ENCODE results near the gene PARD3. TPM values are rescaled to one million over a fixed set of nuclear protein-coding genes. Genes with fewer than 3 reads are reported as not detected.

Gene PARD3
- total and polyA plus RNA-seq, 10 of the 15 experiments (the other 5 are each of a cell fraction or from before 2014, with no cell fraction given): 2.6 to 43.1 (median 13.9) TPM

GRCh38 chr10:34195364-34196057 lies 619.6 kb downstream of the PARD3 start:
- RAD21 ChIA-PET (ENCODE audit: unreplicated experiment): interaction anchor here (0.7 to 2.9 kb wide), 5 partner anchors 11 to 863 kb away, joined by 3 to 11 read pairs (median 6); no protein-coding TSS in a partner anchor
- CTCF ChIA-PET: interaction anchor here (1.3 kb wide), 2 partner anchors 12 to 24 kb away, joined by 3 read pairs; no protein-coding TSS in a partner anchor

More at GRCh38 chr10:34195364-34196057, 619.6 kb downstream of the PARD3 start:
- Histone ChIP-seq H3K4me3 (no peak overlapping the region), H3K27me3 (replicated peaks in 1 of 2; ENCODE audit: control insufficient read depth in 2 of 2, insufficient read depth in 2 of 2, low read length in 1 of 2) (no peaks in the 10 kb centered on the region), H4K20me1 (ENCODE audit: control insufficient read depth, insufficient read depth) (no peaks in the 10 kb centered on the region), H3K4me1 (ENCODE audit: control insufficient read depth, insufficient read depth, low read length) (no peaks in the 10 kb centered on the region), H3K9me3 (replicated peaks; ENCODE audit: control insufficient read depth, insufficient read depth, low read length) (no peaks in the 10 kb centered on the region), H3K36me3 (ENCODE audit: control insufficient read depth in 2 of 2, insufficient read depth in 2 of 2, low read length in 1 of 2) (no peaks in the 10 kb centered on the region), H3K4me2 (ENCODE audit: control insufficient read depth, insufficient read depth) (no peak overlapping the region), H3K79me2 (ENCODE audit: control insufficient read depth, insufficient read depth, low read length) (no peaks in the 10 kb centered on the region), H3K9ac (ENCODE audit: control insufficient read depth, insufficient read depth, low read length) (no peak overlapping the region), H3K27ac (ENCODE audit: control insufficient read depth, insufficient read depth) (no peak overlapping the region), H2AFZ (ENCODE audit: control insufficient read depth, low read depth, low read length) (no peak overlapping the region)
- no peak for FAIRE-seq
- ChIA-PET SMC1A (ENCODE audit: uncharacterized antibody, unreplicated experiment) (interaction anchor here (0.5 to 4.2 kb wide), 11 partner anchors 10 to 868 kb away, joined by 3 to 20 read pairs (median 4); no protein-coding TSS in a partner anchor), POLR2A (interaction anchor here (0.7 to 0.8 kb wide), 4 partner anchors 13 to 614 kb away, joined by 3 to 4 read pairs (median 3); no protein-coding TSS in a partner anchor)
- no peak for ATAC-seq
- TF ChIP-seq YBX1 (IDR thresholded peaks at IDR 0.05) (no peak), SKIL (IDR thresholded peaks at IDR 0.05; ENCODE audit: low read depth, poor library complexity, severe bottlenecking) (no peak), SUZ12 (IDR thresholded peaks at IDR 0.05; ENCODE audit: unreplicated experiment) (no peak), HDGF (IDR thresholded peaks at IDR 0.05) (no peak), SRF (IDR thresholded peaks at IDR 0.05; ENCODE audit: low read depth in 2 of 2, low read length in 2 of 2) (no peak), GABPA (IDR thresholded peaks at IDR 0.05; ENCODE audit: low read depth) (no peak), NRF1 (conservative IDR thresholded peaks at IDR 0.05; ENCODE audit: low read depth, low read length) (no peak), BCL3 (IDR thresholded peaks at IDR 0.05; ENCODE audit: borderline replicate concordance, insufficient read depth, low read depth, low read length, poor library complexity, severe bottlenecking) (no peak)
- in situ Hi-C loops (cut with MboI): no loop called here
- DNase-seq (ENCODE audit: low read depth, low spot score): no peak
- WGBS (ENCODE audit: insufficient coverage, insufficient replicate concordance, low lambda C conversion rate, missing lambda C conversion rate): 55% methylated on average over 8 of the region's 8 CpGs
- no TSS peak for BruUV-seq (replicated peaks)
- intact Hi-C loops (cut with micrococcal nuclease; ENCODE audit: unreplicated experiment): no loop called here

Data from GM12878 (cell line).